DND-41 (cell line): ENCODE data around the gene ARHGAP1.

Experiments used
- ATAC-seq: fragments of 200-7000 bp; cut with Tn5 transposase; 3 replicates; pipeline ENCODE4 v1.9.1; 2021; ENCODE audit warnings: low read depth; ENCODE audit not compliant: insufficient read depth
- DNase-seq: peaks from one replicate; pipeline ENCODE4 v3.0.0-alpha.2; 2020
- H2AFZ ChIP-seq: 2 replicates; pipeline ENCODE4 v1.6.0; 2012; ENCODE audit warnings: low read depth, low read length
- H3K27ac ChIP-seq: 2 replicates; pipeline ENCODE4 v1.5.1; 2012; ENCODE audit warnings: low read length, inconsistent platforms
- H3K27me3 ChIP-seq: fragments of 200-600 bp; sonication (generic); 2 replicates; pipeline ENCODE4 v1.6.0; 2012; ENCODE audit warnings: low read length, mild to moderate bottlenecking, inconsistent platforms; ENCODE audit not compliant: insufficient read depth, poor library complexity
- H3K36me3 ChIP-seq: 2 replicates; pipeline ENCODE4 v1.5.1; 2012; ENCODE audit warnings: low read length, inconsistent platforms; ENCODE audit not compliant: insufficient read depth
- H3K4me1 ChIP-seq: 2 replicates; pipeline ENCODE4 v1.5.1; 2012; ENCODE audit warnings: mild to moderate bottlenecking, low read length; ENCODE audit not compliant: insufficient read depth
- H3K4me2 ChIP-seq: 2 replicates; pipeline ENCODE4 v1.6.0; 2012; ENCODE audit warnings: mild to moderate bottlenecking, moderate library complexity, low read length, inconsistent platforms; ENCODE audit not compliant: insufficient read depth
- H3K4me3 ChIP-seq, 2 experiments: fragments of 200-600 bp in 1 of 2; shearing (Covaris generic) in 1 of 2; 2 replicates each; pipeline ENCODE4 v1.5.1; 2012 to 2016; ENCODE audit warnings: inconsistent platforms in 2 of 2, low read length in 2 of 2, mild to moderate bottlenecking in 2 of 2, low read depth in 1 of 2, moderate library complexity in 1 of 2
- H3K79me2 ChIP-seq: 2 replicates; pipeline ENCODE4 v1.6.0; 2012; ENCODE audit warnings: low read length, inconsistent platforms; ENCODE audit not compliant: insufficient read depth
- H3K9ac ChIP-seq: 2 replicates; pipeline ENCODE4 v1.6.0; 2012; ENCODE audit warnings: low read depth, mild to moderate bottlenecking, inconsistent platforms, low read length, moderate library complexity
- H3K9me3 ChIP-seq: 2 replicates; pipeline ENCODE4 v1.5.1; 2012; ENCODE audit warnings: low read length, moderate library complexity, mild to moderate bottlenecking, inconsistent platforms; ENCODE audit not compliant: insufficient read depth, severe bottlenecking
- H4K20me1 ChIP-seq: 2 replicates; pipeline ENCODE4 v1.6.0; 2012; ENCODE audit warnings: low read length; ENCODE audit not compliant: insufficient read depth
- EZH2 ChIP-seq: IDR thresholded peaks from 3 replicates; pipeline ENCODE4 v1.6.1; 2012; ENCODE audit warnings: borderline replicate concordance, low read depth, mild to moderate bottlenecking, moderate library complexity, low read length, inconsistent platforms; ENCODE audit not compliant: severe bottlenecking
- TF ChIP-seq, protein P1 (sequence below): IDR thresholded peaks from 2 replicates; pipeline ENCODE4 v1.5.1; 2012; ENCODE audit warnings: borderline replicate concordance, low read length, moderate library complexity, mild to moderate bottlenecking; ENCODE audit not compliant: poor library complexity, severe bottlenecking; ENCODE audit errors: extremely low read depth

Gene ARHGAP1

DNA sequence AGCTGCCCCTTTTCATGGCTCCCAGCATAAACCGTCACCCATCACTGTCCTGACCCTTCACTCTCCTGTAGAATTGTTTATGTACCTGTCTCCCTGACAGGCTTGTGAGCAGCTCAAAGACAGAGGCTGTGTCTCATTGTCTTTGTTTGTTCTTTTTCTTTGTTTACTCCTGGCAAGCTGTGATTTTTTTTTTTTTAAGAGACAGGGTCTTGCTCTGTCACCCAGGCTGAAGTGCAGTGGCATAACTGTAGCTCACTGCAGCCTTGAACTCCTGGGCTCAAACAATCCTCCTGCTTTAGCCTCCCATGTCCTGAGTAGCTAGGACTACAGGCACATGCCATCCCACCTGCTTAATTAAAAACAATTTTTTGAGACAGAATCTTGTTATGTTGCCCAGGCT lies 9.7 kb downstream of the ARHGAP1 start:
- H3K4me2 ChIP-seq = no peak overlapping the region
- no peak overlapping the region for H3K4me3 ChIP-seq
- no peaks in the 10 kb centered on the region for H3K9me3 ChIP-seq
- no peak overlapping the region for H2AFZ ChIP-seq
- peaks cover 3% of the 10 kb centered on the region; the same call in 1 of the 2 replicates for H4K20me1 ChIP-seq
- no peak for TF ChIP-seq EZH2
- TF ChIP-seq, protein P1, sequence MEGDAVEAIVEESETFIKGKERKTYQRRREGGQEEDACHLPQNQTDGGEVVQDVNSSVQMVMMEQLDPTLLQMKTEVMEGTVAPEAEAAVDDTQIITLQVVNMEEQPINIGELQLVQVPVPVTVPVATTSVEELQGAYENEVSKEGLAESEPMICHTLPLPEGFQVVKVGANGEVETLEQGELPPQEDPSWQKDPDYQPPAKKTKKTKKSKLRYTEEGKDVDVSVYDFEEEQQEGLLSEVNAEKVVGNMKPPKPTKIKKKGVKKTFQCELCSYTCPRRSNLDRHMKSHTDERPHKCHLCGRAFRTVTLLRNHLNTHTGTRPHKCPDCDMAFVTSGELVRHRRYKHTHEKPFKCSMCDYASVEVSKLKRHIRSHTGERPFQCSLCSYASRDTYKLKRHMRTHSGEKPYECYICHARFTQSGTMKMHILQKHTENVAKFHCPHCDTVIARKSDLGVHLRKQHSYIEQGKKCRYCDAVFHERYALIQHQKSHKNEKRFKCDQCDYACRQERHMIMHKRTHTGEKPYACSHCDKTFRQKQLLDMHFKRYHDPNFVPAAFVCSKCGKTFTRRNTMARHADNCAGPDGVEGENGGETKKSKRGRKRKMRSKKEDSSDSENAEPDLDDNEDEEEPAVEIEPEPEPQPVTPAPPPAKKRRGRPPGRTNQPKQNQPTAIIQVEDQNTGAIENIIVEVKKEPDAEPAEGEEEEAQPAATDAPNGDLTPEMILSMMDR = no peak
- peaks cover 62% of the 10 kb centered on the region for H3K36me3 ChIP-seq
- H3K79me2 ChIP-seq = no peaks in the 10 kb centered on the region; the same call in 1 of the 2 replicates
- no peaks in the 10 kb centered on the region for H3K4me1 ChIP-seq
- H3K27ac ChIP-seq = no peak overlapping the region
- H3K27me3 ChIP-seq = no peaks in the 10 kb centered on the region
- no peak for ATAC-seq
- no peak overlapping the region for H3K9ac ChIP-seq
- no peak for DNase-seq

DNA sequence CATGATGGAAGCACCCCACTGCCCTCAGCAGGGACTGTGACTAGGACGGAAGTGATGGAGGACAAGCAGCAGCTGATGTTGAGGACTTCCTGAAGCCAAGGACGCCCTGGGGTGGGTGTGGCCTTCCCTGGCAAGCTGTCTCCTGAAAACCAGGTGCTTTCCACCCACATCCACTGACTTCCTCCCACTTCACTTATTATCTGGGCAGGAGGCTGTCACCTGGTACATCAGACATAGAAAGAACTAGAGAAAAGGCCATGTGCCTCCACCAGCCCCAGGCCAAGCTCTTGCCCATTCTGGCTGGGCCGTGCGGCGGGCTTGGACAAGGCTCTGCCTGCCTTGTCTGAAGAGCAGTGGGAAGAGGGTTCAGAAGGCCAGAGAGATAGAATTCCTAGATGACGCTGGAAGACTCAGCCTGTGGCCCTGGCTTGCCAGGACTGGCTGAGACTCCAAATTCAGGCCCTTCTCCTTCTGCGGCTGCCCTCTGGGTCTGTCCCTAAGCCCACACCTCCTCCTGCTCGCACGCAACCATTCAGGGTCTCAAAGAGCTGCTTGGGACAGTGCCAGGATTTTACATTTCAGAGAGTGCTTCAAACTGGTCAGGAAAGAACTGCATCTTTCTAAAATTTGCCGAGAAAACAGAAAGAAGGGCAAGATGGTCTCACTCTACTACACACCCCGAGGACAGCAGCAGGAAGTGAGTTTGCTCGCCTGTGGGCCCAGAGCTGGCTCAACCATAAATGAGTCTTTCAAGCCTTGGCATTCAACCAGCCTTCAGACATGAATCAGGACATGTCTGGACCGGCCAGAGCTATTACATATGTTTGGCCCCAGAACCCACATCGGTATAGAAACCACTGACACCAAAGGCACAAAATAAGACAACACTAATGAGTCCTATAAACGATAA lies 13.3 kb downstream of the ARHGAP1 start:
- H3K9me3 ChIP-seq = no peaks in the 10 kb centered on the region
- no peak overlapping the region for H3K4me2 ChIP-seq
- H3K27me3 ChIP-seq = no peaks in the 10 kb centered on the region
- H2AFZ ChIP-seq = no peak overlapping the region
- ATAC-seq (no peak), DNase-seq (no peak)
- no peaks in the 10 kb centered on the region for H3K4me1 ChIP-seq
- TF ChIP-seq EZH2 = no peak
- TF ChIP-seq, protein P1 = no peak
- no peak overlapping the region for H3K27ac ChIP-seq
- no peaks in the 10 kb centered on the region; the same call in 1 of the 2 replicates for H3K79me2 ChIP-seq
- peaks cover 52% of the 10 kb centered on the region for H3K36me3 ChIP-seq
- no peak overlapping the region for H3K4me3 ChIP-seq
- H4K20me1 ChIP-seq = peaks cover under 1% of the 10 kb centered on the region; the same call in 1 of the 2 replicates
- no peak overlapping the region for H3K9ac ChIP-seq

DNA sequence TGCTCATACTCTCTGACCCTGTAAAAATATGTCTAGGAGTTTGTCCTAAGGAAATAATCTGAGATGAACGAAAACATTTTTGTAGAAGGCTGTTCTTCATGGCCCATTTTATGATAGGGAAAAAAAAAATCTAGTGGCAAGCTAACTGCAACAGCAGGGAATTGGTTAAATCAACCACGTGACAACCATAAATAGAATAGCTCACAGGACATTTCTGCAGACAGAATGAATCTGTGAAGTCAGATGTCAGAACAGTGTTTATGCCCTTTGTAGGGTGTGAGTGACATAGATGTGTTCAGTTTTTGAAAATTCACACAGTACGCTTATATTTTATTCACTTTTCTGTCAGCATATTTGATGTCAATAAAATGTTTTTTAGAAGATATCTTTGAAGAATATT lies 16.1 kb downstream of the ARHGAP1 start:
- no peaks in the 10 kb centered on the region for H3K4me1 ChIP-seq
- no peak overlapping the region for H2AFZ ChIP-seq
- TF ChIP-seq, protein P1 = no peak
- no peak for TF ChIP-seq EZH2
- no peak overlapping the region for H3K4me3 ChIP-seq
- H3K9ac ChIP-seq = no peak overlapping the region
- DNase-seq = no peak
- no peak overlapping the region for H3K27ac ChIP-seq
- no peak for ATAC-seq
- no peaks in the 10 kb centered on the region for H3K9me3 ChIP-seq
- no peak overlapping the region for H3K4me2 ChIP-seq
- no peaks in the 10 kb centered on the region; the same call in 1 of the 2 replicates for H3K79me2 ChIP-seq
- peaks cover 67% of the 10 kb centered on the region for H3K36me3 ChIP-seq
- no peaks in the 10 kb centered on the region for H3K27me3 ChIP-seq
- H4K20me1 ChIP-seq = peaks cover 5% of the 10 kb centered on the region
